ENCODE results near the gene OSBPL6. TPM values are rescaled to one million over a fixed set of nuclear protein-coding genes. Genes with fewer than 3 reads are reported as not detected.
"Not testable (repeated sequence)": the region's sequence is repeated elsewhere in the genome, so short reads cannot be mapped to it uniquely, and the experiment has no call there.

Gene OSBPL6
- total and polyA plus RNA-seq, 10 of the 15 experiments (the other 5 are each of a cell fraction or from before 2014, with no cell fraction given), result 0.01 to 0.08 (median 0.03) TPM; not detected in 5

GRCh38 chr2:178412453-178412852 lies 218.1 kb downstream of the OSBPL6 start:
- intact Hi-C loops (cut with micrococcal nuclease; ENCODE audit: unreplicated experiment); H2AFZ ChIP-seq (ENCODE audit: control insufficient read depth, low read depth, low read length); H3K36me3 ChIP-seq (ENCODE audit: control insufficient read depth in 2 of 2, insufficient read depth in 2 of 2, low read length in 1 of 2); H3K4me1 ChIP-seq (ENCODE audit: control insufficient read depth, insufficient read depth, low read length); in situ Hi-C loops (cut with MboI); H3K4me3 ChIP-seq; FAIRE-seq; ATAC-seq; BruUV-seq (replicated peaks); H4K20me1 ChIP-seq (ENCODE audit: control insufficient read depth, insufficient read depth); H3K27me3 ChIP-seq (replicated peaks in 1 of 2; ENCODE audit: control insufficient read depth in 2 of 2, insufficient read depth in 2 of 2, low read length in 1 of 2); DNase-seq (ENCODE audit: low read depth, low spot score); H3K27ac ChIP-seq (ENCODE audit: control insufficient read depth, insufficient read depth); H3K9me3 ChIP-seq (replicated peaks; ENCODE audit: control insufficient read depth, insufficient read depth, low read length): not testable (repeated sequence)
- 96% methylated on average over 8 of the region's 8 CpGs for WGBS (ENCODE audit: insufficient coverage, insufficient replicate concordance, low lambda C conversion rate, missing lambda C conversion rate)
- H3K79me2 ChIP-seq (ENCODE audit: control insufficient read depth, insufficient read depth, low read length), result peaks cover 23% of the 10 kb centered on the region
- SMC1A ChIA-PET (ENCODE audit: uncharacterized antibody, unreplicated experiment), result interaction anchor here (0.6 to 10.6 kb wide), 3 partner anchors 14 to 632 kb away, joined by 3 to 454 read pairs (median 24); partner anchors contain the start of genes PJVK and PRKRA
- CTCF ChIA-PET, result interaction anchor here (5.1 to 12.4 kb wide), 3 partner anchors 14 to 300 kb away, joined by 41 to 702 read pairs (median 101); partner anchors contain the start of genes PJVK, PRKRA and RBM45
- peak overlapping the region; percentile 95; the same call in 1 of the 2 replicates for H3K9ac ChIP-seq (ENCODE audit: control insufficient read depth, insufficient read depth, low read length)
- peak; percentile 80; the same call in 1 of the 2 replicates for TF ChIP-seq ZBTB33 (IDR thresholded peaks at IDR 0.05)
- POLR2A ChIA-PET, result interaction anchor here (1.4 to 5.1 kb wide), 3 partner anchors 8 to 19 kb away, joined by 4 to 64 read pairs (median 8); no protein-coding TSS in a partner anchor
- RAD21 ChIA-PET (ENCODE audit: unreplicated experiment), result interaction anchor here (1.2 to 8.3 kb wide), 7 partner anchors 9 to 300 kb away, joined by 3 to 162 read pairs (median 5); partner anchors contain the start of genes PJVK, PRKRA and RBM45
- H3K4me2 ChIP-seq (ENCODE audit: control insufficient read depth, insufficient read depth), result peak overlapping the region; percentile 28
